IMR-90 (cell line): ENCODE measurements around the gene SPAG16. TPM values are rescaled to one million over a fixed set of nuclear protein-coding genes. Genes with fewer than 3 reads are reported as not detected.

Source experiments
- ATAC-seq: fragments of 200-7000 bp; cut with Tn5 transposase; 2 replicates; pipeline ENCODE4 v1.9.1; 2020; ENCODE audit warnings: low read depth, mild to moderate bottlenecking, moderate library complexity
- BruUV-seq: library from RNA; stranded (reverse); fragments of 400-500 nt; replicated peaks from 2 replicates; lab custom pipeline; 2021; lab: Mats Ljungman, UMichigan
- CTCF ChIA-PET: fragments of 300-600 bp; formaldehyde crosslinking; extraction: SDS; loops from one replicate; lab custom pipeline; 2021; ENCODE audit warnings: antibody characterized with exemption; lab: Yijun Ruan, JAX
- POLR2A ChIA-PET: fragments of 300-600 bp; sonication (Branson Sonifier 250); formaldehyde crosslinking; loops from one replicate; lab custom pipeline; 2022; ENCODE audit warnings: antibody characterized with exemption; ENCODE audit not compliant: unreplicated experiment; lab: Charles Lee
- DNase-seq: peaks from one replicate; pipeline ENCODE4 v3.0.0; 2013
- H2AFZ ChIP-seq: replicated peaks from 2 replicates; pipeline ENCODE3; 2013; ENCODE audit warnings: low read length, mild to moderate bottlenecking; ENCODE audit not compliant: poor library complexity
- H2AK5ac ChIP-seq: 2 replicates; pipeline ENCODE4 v1.6.1; 2013; ENCODE audit warnings: low read depth, low read length, inconsistent platforms
- H2AK9ac ChIP-seq: replicated peaks from 2 replicates; pipeline ENCODE3; 2013; ENCODE audit warnings: mild to moderate bottlenecking, low read depth, low read length, moderate library complexity; ENCODE audit not compliant: poor library complexity
- H2BK120ac ChIP-seq: 2 replicates; pipeline ENCODE4 v1.6.1; 2013; ENCODE audit warnings: low read depth, low read length, inconsistent platforms
- H2BK15ac ChIP-seq: 3 replicates; pipeline ENCODE4 v1.6.1; 2013; ENCODE audit warnings: low read depth, low read length, inconsistent platforms
- H2BK20ac ChIP-seq: 2 replicates; pipeline ENCODE4 v1.6.1; 2013; ENCODE audit warnings: low read depth, mild to moderate bottlenecking, inconsistent platforms, low read length, moderate library complexity
- H2BK5ac ChIP-seq: 2 replicates; pipeline ENCODE4 v1.6.1; 2013; ENCODE audit warnings: mild to moderate bottlenecking, low read depth, low read length, inconsistent platforms; ENCODE audit not compliant: poor library complexity, severe bottlenecking
- H3K14ac ChIP-seq: replicated peaks from 2 replicates; pipeline ENCODE4 v1.6.1; 2013; ENCODE audit warnings: low read depth, low read length, inconsistent platforms
- H3K18ac ChIP-seq: 2 replicates; pipeline ENCODE4 v1.6.1; 2013; ENCODE audit warnings: low read depth, low read length, control low read depth
- H3K23ac ChIP-seq: 2 replicates; pipeline ENCODE4 v1.6.1; 2013; ENCODE audit warnings: low read depth, low read length, inconsistent platforms
- H3K27ac ChIP-seq: 2 replicates; pipeline ENCODE4 v1.5.1; 2013; ENCODE audit warnings: mild to moderate bottlenecking, control low read depth, low read length; ENCODE audit not compliant: insufficient read depth
- H3K27me3 ChIP-seq: 2 replicates; pipeline ENCODE4 v1.6.1; 2013; ENCODE audit warnings: low read length; ENCODE audit not compliant: control insufficient read depth, insufficient read depth
- H3K36me3 ChIP-seq: 2 replicates; pipeline ENCODE4 v1.6.1; 2013; ENCODE audit warnings: low read length, mixed read lengths; ENCODE audit not compliant: control insufficient read depth, insufficient read depth
- H3K4ac ChIP-seq: 2 replicates; pipeline ENCODE4 v1.6.1; 2013; ENCODE audit warnings: low read depth, low read length, inconsistent platforms
- H3K4me1 ChIP-seq: 2 replicates; pipeline ENCODE4 v1.6.1; 2013; ENCODE audit warnings: low read length, mixed read lengths; ENCODE audit not compliant: control insufficient read depth, insufficient read depth
- H3K4me2 ChIP-seq: 2 replicates; pipeline ENCODE4 v1.6.1; 2013; ENCODE audit warnings: low read depth, mild to moderate bottlenecking, control low read depth, low read length, moderate library complexity
- H3K4me3 ChIP-seq: 2 replicates; pipeline ENCODE4 v1.5.1; 2013; ENCODE audit warnings: low read depth, mild to moderate bottlenecking, control low read depth, low read length, moderate library complexity; ENCODE audit not compliant: insufficient read depth
- H3K56ac ChIP-seq: 2 replicates; pipeline ENCODE4 v1.6.1; 2013; ENCODE audit warnings: low read length, inconsistent platforms; ENCODE audit not compliant: insufficient read depth; ENCODE audit errors: extremely low read depth
- H3K79me1 ChIP-seq, 2 experiments: 2 replicates each; pipeline ENCODE4 v1.6.1; 2013; ENCODE audit warnings: low read length in 2 of 2, inconsistent platforms in 1 of 2, low read depth in 1 of 2
- H3K9ac ChIP-seq: 2 replicates; pipeline ENCODE4 v1.6.1; 2013; ENCODE audit warnings: low read depth, low read length, control low read depth
- H3K9me1 ChIP-seq: 2 replicates; pipeline ENCODE4 v1.6.1; 2013; ENCODE audit warnings: low read length, inconsistent platforms; ENCODE audit not compliant: insufficient read depth
- H3K9me3 ChIP-seq: 2 replicates; pipeline ENCODE4 v1.6.1; 2013; ENCODE audit warnings: low read length; ENCODE audit not compliant: control insufficient read depth, insufficient read depth
- H4K20me1 ChIP-seq: 2 replicates; pipeline ENCODE4 v1.6.1; 2013; ENCODE audit warnings: low read length, inconsistent platforms; ENCODE audit not compliant: insufficient read depth
- H4K5ac ChIP-seq: 2 replicates; pipeline ENCODE4 v1.6.1; 2013; ENCODE audit warnings: mild to moderate bottlenecking, low read depth, low read length, control low read depth
- H4K8ac ChIP-seq, 2 experiments: 2 replicates each; pipeline ENCODE4 v1.6.1; 2013; ENCODE audit warnings: low read depth in 2 of 2, low read length in 2 of 2, control low read depth in 1 of 2, inconsistent platforms in 1 of 2
- H4K91ac ChIP-seq: 2 replicates; pipeline ENCODE4 v1.6.1; 2013; ENCODE audit warnings: low read depth, low read length, inconsistent platforms; ENCODE audit not compliant: insufficient read depth
- BHLHE40 ChIP-seq: fragments of 150-350 bp; IDR thresholded peaks from 2 replicates; pipeline ENCODE4 v1.6.1; 2016; ENCODE audit warnings: mild to moderate bottlenecking, low read depth, low read length
- FOS ChIP-seq: fragments of 150-350 bp; IDR thresholded peaks from 2 replicates; pipeline ENCODE4 v1.6.1; 2016; ENCODE audit warnings: low read depth, low read length
- MAFK ChIP-seq: IDR thresholded peaks from 2 replicates; pipeline ENCODE4 v1.6.1; 2012; ENCODE audit warnings: low read depth, low read length, improper control_type of control experiment
- MXI1 ChIP-seq: IDR thresholded peaks from 2 replicates; pipeline ENCODE4 v1.6.1; 2012; ENCODE audit warnings: low read depth, mild to moderate bottlenecking, low read length, moderate library complexity, borderline replicate concordance
- NFE2L2 ChIP-seq: fragments of 150-350 bp; IDR thresholded peaks from 2 replicates; pipeline ENCODE4 v1.6.1; 2016; ENCODE audit warnings: low read depth, mild to moderate bottlenecking, low read length
- POLR2A ChIP-seq: IDR thresholded peaks from 2 replicates; pipeline ENCODE4 v1.6.1; 2012; ENCODE audit warnings: mild to moderate bottlenecking, low read depth, low read length
- RAD21 ChIP-seq: IDR thresholded peaks from 2 replicates; pipeline ENCODE4 v1.6.1; 2012; ENCODE audit warnings: low read length, improper control_type of control experiment
- whole genome bisulfite sequencing, 2 experiments: methylation state at CpG; one replicate each; pipeline versions ENCODE4 v1.1.5 to v1.1.7; 2013; ENCODE audit warnings: missing lambda C conversion rate in 2 of 2; ENCODE audit not compliant: insufficient read length in 1 of 2; ENCODE audit errors: extremely low coverage in 2 of 2; 5-methylcytosine and 5-hydroxymethylcytosine counted together
- dilution Hi-C: fragments of 300-500 bp; cut with HindIII; formaldehyde crosslinking; loops from one replicate; pipeline ENCODE4 v1.14.3; 2018; ENCODE audit warnings: low sequenced_read_pairs; ENCODE audit not compliant: unreplicated experiment
- in situ Hi-C: fragments of 300-500 bp; cut with MboI; formaldehyde crosslinking; loops from 3 replicates; pipeline ENCODE4 v1.14.3; 2019; ENCODE audit warnings: low sequenced_read_pairs, inconsistent platforms, mixed read lengths
- intact Hi-C: fragments of 100-400 bp; cut with micrococcal nuclease; formaldehyde crosslinking; loops from 2 replicates; pipeline ENCODE4 v1.10.0; 2022
- polyA plus RNA-seq, 3 experiments: library from polyadenylated mRNA; depleted of rRNA; stranded (reverse); fragments of >200 nt; gene quantifications; 2 replicates each; pipeline ENCODE4 v1.2.3, GENCODE V29; 2012; ENCODE audit warnings: low replicate concordance in 1 of 3
- total RNA-seq: library from RNA; depleted of rRNA; stranded (reverse); fragments of >200 nt; gene quantifications from 2 replicates; pipeline ENCODE4 v1.2.3, GENCODE V29; 2012

SPAG16 gene
- total and polyA plus RNA-seq, 2 of the 4 experiments (the other 2 are of a cell fraction): 7.3 to 13.5 TPM

DNA sequence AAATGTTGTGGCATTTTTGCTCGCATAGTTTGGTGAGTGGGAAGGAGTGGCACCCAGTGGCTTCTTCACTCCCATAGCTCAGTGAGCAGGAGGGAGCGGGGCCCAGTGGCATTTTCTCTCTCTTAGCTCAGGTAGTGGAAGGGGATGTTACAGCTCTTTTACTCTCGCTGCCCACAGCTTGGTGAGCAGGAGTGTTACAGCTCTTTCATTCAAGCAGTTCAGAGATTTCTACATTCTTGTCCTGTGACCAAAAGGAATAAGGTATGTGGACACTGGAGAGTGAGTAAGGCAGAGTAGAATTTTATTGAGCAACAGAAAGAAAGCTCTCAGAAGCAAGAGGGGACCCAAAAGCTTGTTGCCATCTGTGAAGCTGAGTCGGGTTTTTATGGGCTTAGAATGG lies 192.4 kb downstream of the SPAG16 start:
- Histone ChIP-seq H3K27ac (no peak overlapping the region), H2BK5ac (no peak overlapping the region)
- no TSS peak for BruUV-seq

More for the DNA sequence above, 192.4 kb downstream of the SPAG16 start:
- Histone ChIP-seq H3K18ac (no peak overlapping the region), H3K9me1 (no peaks in the 10 kb centered on the region), H2BK20ac (no peak overlapping the region), H3K4me1 (no peaks in the 10 kb centered on the region), H4K20me1 (no peaks in the 10 kb centered on the region), H3K27me3 (no peaks in the 10 kb centered on the region), H3K79me1 (no peaks in the 10 kb centered on the region), H2AK9ac (no peak overlapping the region), H4K8ac (no peak overlapping the region), H2AFZ (no peak overlapping the region), H3K9me3 (peaks cover 6% of the 10 kb centered on the region), H3K9ac (no peak overlapping the region), H3K36me3 (no peaks in the 10 kb centered on the region), H3K4me3 (no peak overlapping the region), H3K4ac (no peak overlapping the region), H4K91ac (no peak overlapping the region), H2BK15ac (no peak overlapping the region), H3K4me2 (no peak overlapping the region), H3K23ac (no peak overlapping the region), H3K56ac (no peak overlapping the region), H3K14ac (no peak overlapping the region), H2AK5ac (no peak overlapping the region), H2BK120ac (no peak overlapping the region), H4K5ac (no peak overlapping the region)
- ChIA-PET CTCF (no interaction called here), POLR2A (interaction anchor here (0.6 kb wide), 1 partner anchor 281 kb away, joined by 3 read pairs; no protein-coding TSS in a partner anchor)
- no peak for ATAC-seq
- intact Hi-C loops (no loop called here), in situ Hi-C loops (no loop called here), dilution Hi-C loops (no loop called here)
- DNase-seq: no peak
- TF ChIP-seq NFE2L2 (no peak), MXI1 (no peak), RAD21 (no peak), BHLHE40 (no peak), POLR2A (no peak), MAFK (no peak), FOS (no peak)
- WGBS, 2 experiments: 25% methylated on average over 1 of the region's 4 CpGs; no CpG with 5 or more reads in 1 of the 2 experiments
